ENCODE data around the gene MAPK1. TPM values are rescaled to one million over a fixed set of nuclear protein-coding genes. Genes with fewer than 3 reads are reported as not detected.
"Not testable (repeated sequence)": the region's sequence is repeated elsewhere in the genome, so short reads cannot be mapped to it uniquely, and the experiment has no call there.

Gene MAPK1
- total RNA-seq, 1 donor from 2014 or later = 37.2 TPM

- Histone ChIP-seq H3K27me3 (ENCODE audit: control insufficient read depth, insufficient read depth, low read length) (no peaks in the 10 kb centered on the region), H3K4me3 (ENCODE audit: low read depth, low read length) (no peak overlapping the region), H3K36me3 (ENCODE audit: control insufficient read depth, insufficient read depth, low read length) (no peaks in the 10 kb centered on the region)
- no peak for DNase-seq (ENCODE audit: low read depth)
- TF ChIP-seq, protein P1, sequence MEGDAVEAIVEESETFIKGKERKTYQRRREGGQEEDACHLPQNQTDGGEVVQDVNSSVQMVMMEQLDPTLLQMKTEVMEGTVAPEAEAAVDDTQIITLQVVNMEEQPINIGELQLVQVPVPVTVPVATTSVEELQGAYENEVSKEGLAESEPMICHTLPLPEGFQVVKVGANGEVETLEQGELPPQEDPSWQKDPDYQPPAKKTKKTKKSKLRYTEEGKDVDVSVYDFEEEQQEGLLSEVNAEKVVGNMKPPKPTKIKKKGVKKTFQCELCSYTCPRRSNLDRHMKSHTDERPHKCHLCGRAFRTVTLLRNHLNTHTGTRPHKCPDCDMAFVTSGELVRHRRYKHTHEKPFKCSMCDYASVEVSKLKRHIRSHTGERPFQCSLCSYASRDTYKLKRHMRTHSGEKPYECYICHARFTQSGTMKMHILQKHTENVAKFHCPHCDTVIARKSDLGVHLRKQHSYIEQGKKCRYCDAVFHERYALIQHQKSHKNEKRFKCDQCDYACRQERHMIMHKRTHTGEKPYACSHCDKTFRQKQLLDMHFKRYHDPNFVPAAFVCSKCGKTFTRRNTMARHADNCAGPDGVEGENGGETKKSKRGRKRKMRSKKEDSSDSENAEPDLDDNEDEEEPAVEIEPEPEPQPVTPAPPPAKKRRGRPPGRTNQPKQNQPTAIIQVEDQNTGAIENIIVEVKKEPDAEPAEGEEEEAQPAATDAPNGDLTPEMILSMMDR (IDR thresholded peaks at IDR 0.05; ENCODE audit: insufficient read depth, low read length, poor library complexity, severe bottlenecking) = no peak
Observed at GRCh38 chr22:21881841-21882753, 14.7 kb upstream of the MAPK1 start.

- TF ChIP-seq, protein P1 (IDR thresholded peaks at IDR 0.05; ENCODE audit: insufficient read depth, low read length, poor library complexity, severe bottlenecking) = no peak
- no peak for DNase-seq (ENCODE audit: low read depth)
Observed at GRCh38 chr22:21876486-21877176, 9.2 kb upstream of the MAPK1 start.

GRCh38 chr22:21874953-21875352 lies 7.5 kb upstream of the MAPK1 start:
- not testable (repeated sequence) for DNase-seq (ENCODE audit: low read depth); H3K4me3 ChIP-seq (ENCODE audit: low read depth, low read length)

More at GRCh38 chr22:21876486-21877176, 9.2 kb upstream of the MAPK1 start:
- Histone ChIP-seq H3K27me3 (ENCODE audit: control insufficient read depth, insufficient read depth, low read length) (no peaks in the 10 kb centered on the region), H3K36me3 (ENCODE audit: control insufficient read depth, insufficient read depth, low read length) (no peaks in the 10 kb centered on the region), H3K4me3 (ENCODE audit: low read depth, low read length) (no peak overlapping the region)

DNA sequence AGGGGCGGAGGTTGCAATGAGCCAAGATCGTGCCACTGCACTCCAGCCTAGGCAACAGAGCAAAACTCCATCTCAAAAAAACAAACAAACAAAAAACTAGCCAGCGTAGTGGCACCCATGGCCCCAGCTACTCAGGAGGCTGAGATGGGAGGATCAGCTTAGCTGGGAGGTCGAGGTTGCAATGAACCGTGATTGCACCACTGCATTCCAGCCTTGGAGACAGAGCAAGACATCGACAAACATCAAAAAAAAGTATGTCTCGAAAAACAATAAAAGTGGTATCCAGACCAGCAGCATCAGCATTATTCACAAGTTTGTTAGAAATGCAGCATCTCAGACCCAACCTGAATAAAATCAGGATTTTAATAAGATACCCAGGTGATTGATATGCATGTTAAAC lies 6.2 kb upstream of the MAPK1 start:
- Histone ChIP-seq H3K4me3 (ENCODE audit: low read depth, low read length) (no peak overlapping the region), H3K36me3 (ENCODE audit: control insufficient read depth, insufficient read depth, low read length) (no peaks in the 10 kb centered on the region), H3K27me3 (ENCODE audit: control insufficient read depth, insufficient read depth, low read length) (no peaks in the 10 kb centered on the region)
- TF ChIP-seq, protein P1 (IDR thresholded peaks at IDR 0.05; ENCODE audit: insufficient read depth, low read length, poor library complexity, severe bottlenecking) = no peak
- no peak for DNase-seq (ENCODE audit: low read depth)

More at GRCh38 chr22:21874953-21875352, 7.5 kb upstream of the MAPK1 start:
- H3K27me3 ChIP-seq (ENCODE audit: control insufficient read depth, insufficient read depth, low read length); H3K36me3 ChIP-seq (ENCODE audit: control insufficient read depth, insufficient read depth, low read length): not testable (repeated sequence)

DNA sequence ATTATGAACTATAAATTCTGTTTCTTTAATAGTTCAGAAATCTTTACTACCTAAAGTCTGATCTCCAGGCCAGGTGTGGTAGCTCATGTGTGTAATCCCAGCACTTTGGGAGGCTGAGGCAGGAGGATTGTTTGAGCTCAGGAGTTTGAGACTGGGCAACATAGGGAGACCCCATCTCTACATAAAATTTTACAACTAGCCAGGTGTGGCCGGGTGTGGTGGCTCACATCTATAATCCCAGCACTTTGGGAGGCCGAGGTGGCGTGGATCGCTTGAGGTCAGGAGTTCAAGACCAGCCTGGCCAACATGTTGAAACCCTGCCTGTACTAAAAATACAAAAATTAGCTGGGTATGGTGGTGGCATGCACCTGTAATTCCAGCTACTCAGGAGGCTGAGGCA lies 5.3 kb upstream of the MAPK1 start:
- not testable (repeated sequence) for DNase-seq (ENCODE audit: low read depth); H3K36me3 ChIP-seq (ENCODE audit: control insufficient read depth, insufficient read depth, low read length); H3K27me3 ChIP-seq (ENCODE audit: control insufficient read depth, insufficient read depth, low read length); H3K4me3 ChIP-seq (ENCODE audit: low read depth, low read length)

GRCh38 chr22:21868651-21869050 lies 1.2 kb upstream of the MAPK1 start:
- TF ChIP-seq, protein P1 (IDR thresholded peaks at IDR 0.05; ENCODE audit: insufficient read depth, low read length, poor library complexity, severe bottlenecking) = no peak
- DNase-seq (ENCODE audit: low read depth) = no peak
- no peaks in the 10 kb centered on the region for H3K36me3 ChIP-seq (ENCODE audit: control insufficient read depth, insufficient read depth, low read length)
- H3K27me3 ChIP-seq (ENCODE audit: control insufficient read depth, insufficient read depth, low read length) = no peaks in the 10 kb centered on the region
- H3K4me3 ChIP-seq (ENCODE audit: low read depth, low read length) = no peak overlapping the region

Measured in kidney epithelial cell (primary cell).